Transverse colon (tissue), 4 donors: ENCODE measurements around the gene HMGCL. TPM values are rescaled to one million over a fixed set of nuclear protein-coding genes. Genes with fewer than 3 reads are reported as not detected.
"Not testable (repeated sequence)": the region's sequence is repeated elsewhere in the genome, so short reads cannot be mapped to it uniquely, and the experiment has no call there.

ENCODE experiments used
- DNase-seq: peaks from one replicate; pipeline ENCODE4 v3.0.0-alpha.2; 2019
- H3K27ac ChIP-seq, 4 donors: fragments of 200-600 bp; sonication (generic); 2 replicates each; pipeline ENCODE4 v1.5.1; 2016 to 2018; ENCODE audit warnings: inconsistent platforms in 4 of 4
- H3K27me3 ChIP-seq: fragments of 200-600 bp; sonication (generic); 2 replicates; pipeline ENCODE4 v1.5.1; 2017; ENCODE audit warnings: inconsistent platforms
- H3K36me3 ChIP-seq, 4 donors: fragments of 200-600 bp; sonication (generic); 2 replicates each; pipeline ENCODE4 v1.5.1; 2017 to 2019; ENCODE audit warnings: inconsistent platforms in 4 of 4
- H3K4me1 ChIP-seq, 4 donors: fragments of 200-600 bp; sonication (generic); 2 replicates each; pipeline ENCODE4 v1.5.1; 2017 to 2020; ENCODE audit warnings: inconsistent platforms in 4 of 4
- H3K4me3 ChIP-seq, 4 donors: fragments of 200-600 bp; sonication (generic); 1 replicate in 1 of 4; 2 replicates in 3 of 4; pipeline versions ENCODE4 v1.5.1 to v1.6.1; 2017 to 2019; ENCODE audit warnings: inconsistent platforms in 4 of 4
- H3K9me3 ChIP-seq, 2 donors: fragments of 200-600 bp; sonication (generic); 2 replicates each; pipeline ENCODE4 v1.5.1; 2017 to 2019; ENCODE audit warnings: inconsistent platforms in 2 of 2
- CTCF ChIP-seq, 5 experiments: fragments of 200-600 bp in 3 of 5; fragments of 450-650 bp in 2 of 5; sonication (generic) in 3 of 5; IDR thresholded peaks; 1 replicate in 2 of 5; 2 replicates in 3 of 5; pipeline ENCODE4 v1.5.1; 2016 to 2017; ENCODE audit warnings: antibody characterized with exemption in 5 of 5, inconsistent platforms in 3 of 5, mild to moderate bottlenecking in 2 of 5, moderate library complexity in 1 of 5
- EP300 ChIP-seq: sonication (generic); formaldehyde crosslinking; IDR thresholded peaks from one replicate; pipeline ENCODE4 v1.6.1; 2017; ENCODE audit warnings: antibody characterized with exemption, low read depth
- POLR2A ChIP-seq: fragments of 450-650 bp; IDR thresholded peaks from one replicate; pipeline ENCODE4 v1.6.1; 2016; ENCODE audit warnings: antibody characterized with exemption, mild to moderate bottlenecking, moderate library complexity
- POLR2AphosphoS5 ChIP-seq, 3 donors: sonication (generic); formaldehyde crosslinking; IDR thresholded peaks; one replicate each; pipeline ENCODE4 v1.6.1; 2016; ENCODE audit warnings: antibody characterized with exemption in 3 of 3
- WGBS, 2 donors: methylation state at CpG; one replicate each; pipeline ENCODE4 v1.1.5; 2018; ENCODE audit warnings: low coverage in 1 of 2; 5-methylcytosine and 5-hydroxymethylcytosine counted together
- in situ Hi-C, 4 donors: fragments of 200-750 bp; cut with MboI; loops; one replicate each; pipeline versions ENCODE4 v1.15.0 to v1.15.1; 2017; ENCODE audit warnings: low sequenced_read_pairs in 3 of 4, low pct_ligation_motif_present in 1 of 4, low pct_unique_long_range_greater_than_20kb in 1 of 4
- intact Hi-C: fragments of 100-400 bp; cut with DNase I; formaldehyde crosslinking; loops from one replicate; pipeline ENCODE4 v1.15.1; 2023; ENCODE audit warnings: low total_unique reads
- total RNA-seq, 4 donors: library from RNA; depleted of rRNA; stranded (reverse); fragments of >200 nt; gene quantifications; one replicate each; pipeline ENCODE4 v1.1.0, GENCODE V29; 2016

HMGCL gene
- total RNA-seq, 4 donors from 2014 or later, result 59.8 to 83.4 (median 60.7) TPM

- in situ Hi-C loops, result loop anchor here in 1 of 4 donors (10.0 kb wide), 1 partner anchor 60 kb away; the partner anchor contains the start of gene GALE
- Histone ChIP-seq H3K36me3 (peaks cover 0 to 27% (median 4%) of the 10 kb centered on the region in 4 donors), H3K4me1 (peaks cover 2 to 29% (median 20%) of the 10 kb centered on the region in 4 donors), H3K9me3 (no peaks in the 10 kb centered on the region), H3K4me3 (no peak overlapping the region), H3K27ac (peak overlapping the region in 1 of 4 donors; percentile 3), H3K27me3 (no peaks in the 10 kb centered on the region)
- no peak for TF ChIP-seq EP300
- TF ChIP-seq POLR2AphosphoS5 (IDR thresholded peaks at IDR 0.05), result no peak
- TF ChIP-seq CTCF (IDR thresholded peaks at IDR 0.05), result no peak
- TF ChIP-seq POLR2A, result no peak
- no peak for DNase-seq
- intact Hi-C loops, result loop anchor here (10.0 kb wide), 1 partner anchor 60 kb away; the partner anchor contains the start of gene GALE
- WGBS, 2 donors, result 94 to 96% methylated on average over 3 to 13 of the region's 13 CpGs
Observed at GRCh38 chr1:23864801-23865542, 39.7 kb upstream of the HMGCL start.

- H3K4me1 ChIP-seq, result peaks cover 2 to 22% (median 19%) of the 10 kb centered on the region in 4 donors
- H3K4me3 ChIP-seq, result no peak overlapping the region
- intact Hi-C loops (loop anchor here (1.0 to 10.0 kb wide), 2 partner anchors 36 to 58 kb away; partner anchors contain the start of gene GALE), in situ Hi-C loops (loop anchor here in 1 of 4 donors (10.0 kb wide), 1 partner anchor 58 kb away; the partner anchor contains the start of gene GALE)
- DNase-seq, result no peak
- no peaks in the 10 kb centered on the region for H3K27me3 ChIP-seq
- no peak overlapping the region for H3K27ac ChIP-seq
- no peaks in the 10 kb centered on the region for H3K9me3 ChIP-seq
- H3K36me3 ChIP-seq, result peaks cover 0 to 34% (median 9%) of the 10 kb centered on the region in 4 donors
- 70 to 83% methylated on average over 3 of the region's 3 CpGs for WGBS, 2 donors
- TF ChIP-seq EP300 (no peak), POLR2AphosphoS5 (IDR thresholded peaks at IDR 0.05) (no peak), POLR2A (no peak), CTCF (IDR thresholded peaks at IDR 0.05) (no peak)
Observed at GRCh38 chr1:23862640-23863039, 37.4 kb upstream of the HMGCL start.

GRCh38 chr1:23854568-23854967 is 29.3 kb upstream of the HMGCL start:
- WGBS, 2 donors, result 37 to 39% methylated on average over 2 of the region's 2 CpGs
- no peak overlapping the region for H3K27ac ChIP-seq
- H3K36me3 ChIP-seq, result peaks cover 0 to 14% (median 3%) of the 10 kb centered on the region in 4 donors
- DNase-seq, result no peak
- no peaks in the 10 kb centered on the region for H3K9me3 ChIP-seq
- H3K4me3 ChIP-seq, result no peak overlapping the region
- intact Hi-C loops (no loop called here), in situ Hi-C loops (no loop called here)
- H3K4me1 ChIP-seq, result no peaks in the 10 kb centered on the region
- H3K27me3 ChIP-seq, result no peaks in the 10 kb centered on the region
- no peak for TF ChIP-seq POLR2AphosphoS5 (IDR thresholded peaks at IDR 0.05)
- TF ChIP-seq CTCF (IDR thresholded peaks at IDR 0.05), result no peak
- TF ChIP-seq EP300, result no peak
- no peak for TF ChIP-seq POLR2A

- WGBS, 2 donors, result 91% methylated on average over 7 of the region's 34 CpGs; no CpG with 5 or more reads in 1 of the 2 donors
- H3K27ac ChIP-seq, DNase-seq, H3K27me3 ChIP-seq, intact Hi-C loops, in situ Hi-C loops, H3K4me3 ChIP-seq, H3K9me3 ChIP-seq, H3K4me1 ChIP-seq: not testable (repeated sequence)
- peaks cover 0 to 12% (median 4%) of the 10 kb centered on the region in 4 donors for H3K36me3 ChIP-seq
Observed at GRCh38 chr1:23853124-23853523, 27.9 kb upstream of the HMGCL start.

- H3K4me3 ChIP-seq, in situ Hi-C loops, intact Hi-C loops, H3K4me1 ChIP-seq, H3K27ac ChIP-seq, H3K27me3 ChIP-seq, DNase-seq, H3K9me3 ChIP-seq: not testable (repeated sequence)
- peaks cover 0 to 25% (median 11%) of the 10 kb centered on the region in 4 donors for H3K36me3 ChIP-seq
Observed at GRCh38 chr1:23851406-23851805, 26.2 kb upstream of the HMGCL start.
